IMR-90 (cell line): ENCODE results near the gene TCHP. TPM values are rescaled to one million over a fixed set of nuclear protein-coding genes. Genes with fewer than 3 reads are reported as not detected.

Source experiments
- ATAC-seq: fragments of 200-7000 bp; cut with Tn5 transposase; 2 replicates; pipeline ENCODE4 v1.9.1; 2020; ENCODE audit warnings: low read depth, mild to moderate bottlenecking, moderate library complexity
- BruUV-seq: library from RNA; stranded (reverse); fragments of 400-500 nt; replicated peaks from 2 replicates; lab custom pipeline; 2021; lab: Mats Ljungman, UMichigan
- CTCF ChIA-PET: fragments of 300-600 bp; formaldehyde crosslinking; extraction: SDS; loops from one replicate; lab custom pipeline; 2021; ENCODE audit warnings: antibody characterized with exemption; lab: Yijun Ruan, JAX
- POLR2A ChIA-PET: fragments of 300-600 bp; sonication (Branson Sonifier 250); formaldehyde crosslinking; loops from one replicate; lab custom pipeline; 2022; ENCODE audit warnings: antibody characterized with exemption; ENCODE audit not compliant: unreplicated experiment; lab: Charles Lee
- DNase-seq: peaks from one replicate; pipeline ENCODE4 v3.0.0; 2013
- H2AFZ ChIP-seq: replicated peaks from 2 replicates; pipeline ENCODE3; 2013; ENCODE audit warnings: low read length, mild to moderate bottlenecking; ENCODE audit not compliant: poor library complexity
- H2AK5ac ChIP-seq: 2 replicates; pipeline ENCODE4 v1.6.1; 2013; ENCODE audit warnings: low read depth, low read length, inconsistent platforms
- H2AK9ac ChIP-seq: replicated peaks from 2 replicates; pipeline ENCODE3; 2013; ENCODE audit warnings: mild to moderate bottlenecking, low read depth, low read length, moderate library complexity; ENCODE audit not compliant: poor library complexity
- H2BK120ac ChIP-seq: 2 replicates; pipeline ENCODE4 v1.6.1; 2013; ENCODE audit warnings: low read depth, low read length, inconsistent platforms
- H2BK15ac ChIP-seq: 3 replicates; pipeline ENCODE4 v1.6.1; 2013; ENCODE audit warnings: low read depth, low read length, inconsistent platforms
- H2BK20ac ChIP-seq: 2 replicates; pipeline ENCODE4 v1.6.1; 2013; ENCODE audit warnings: low read depth, mild to moderate bottlenecking, inconsistent platforms, low read length, moderate library complexity
- H2BK5ac ChIP-seq: 2 replicates; pipeline ENCODE4 v1.6.1; 2013; ENCODE audit warnings: mild to moderate bottlenecking, low read depth, low read length, inconsistent platforms; ENCODE audit not compliant: poor library complexity, severe bottlenecking
- H3K14ac ChIP-seq: replicated peaks from 2 replicates; pipeline ENCODE4 v1.6.1; 2013; ENCODE audit warnings: low read depth, low read length, inconsistent platforms
- H3K18ac ChIP-seq: 2 replicates; pipeline ENCODE4 v1.6.1; 2013; ENCODE audit warnings: low read depth, low read length, control low read depth
- H3K23ac ChIP-seq: 2 replicates; pipeline ENCODE4 v1.6.1; 2013; ENCODE audit warnings: low read depth, low read length, inconsistent platforms
- H3K27ac ChIP-seq: 2 replicates; pipeline ENCODE4 v1.5.1; 2013; ENCODE audit warnings: mild to moderate bottlenecking, control low read depth, low read length; ENCODE audit not compliant: insufficient read depth
- H3K27me3 ChIP-seq: 2 replicates; pipeline ENCODE4 v1.6.1; 2013; ENCODE audit warnings: low read length; ENCODE audit not compliant: control insufficient read depth, insufficient read depth
- H3K36me3 ChIP-seq: 2 replicates; pipeline ENCODE4 v1.6.1; 2013; ENCODE audit warnings: low read length, mixed read lengths; ENCODE audit not compliant: control insufficient read depth, insufficient read depth
- H3K4ac ChIP-seq: 2 replicates; pipeline ENCODE4 v1.6.1; 2013; ENCODE audit warnings: low read depth, low read length, inconsistent platforms
- H3K4me1 ChIP-seq: 2 replicates; pipeline ENCODE4 v1.6.1; 2013; ENCODE audit warnings: low read length, mixed read lengths; ENCODE audit not compliant: control insufficient read depth, insufficient read depth
- H3K4me2 ChIP-seq: 2 replicates; pipeline ENCODE4 v1.6.1; 2013; ENCODE audit warnings: low read depth, mild to moderate bottlenecking, control low read depth, low read length, moderate library complexity
- H3K4me3 ChIP-seq: 2 replicates; pipeline ENCODE4 v1.5.1; 2013; ENCODE audit warnings: low read depth, mild to moderate bottlenecking, control low read depth, low read length, moderate library complexity; ENCODE audit not compliant: insufficient read depth
- H3K56ac ChIP-seq: 2 replicates; pipeline ENCODE4 v1.6.1; 2013; ENCODE audit warnings: low read length, inconsistent platforms; ENCODE audit not compliant: insufficient read depth; ENCODE audit errors: extremely low read depth
- H3K79me1 ChIP-seq, 2 experiments: 2 replicates each; pipeline ENCODE4 v1.6.1; 2013; ENCODE audit warnings: low read length in 2 of 2, inconsistent platforms in 1 of 2, low read depth in 1 of 2
- H3K9ac ChIP-seq: 2 replicates; pipeline ENCODE4 v1.6.1; 2013; ENCODE audit warnings: low read depth, low read length, control low read depth
- H3K9me1 ChIP-seq: 2 replicates; pipeline ENCODE4 v1.6.1; 2013; ENCODE audit warnings: low read length, inconsistent platforms; ENCODE audit not compliant: insufficient read depth
- H3K9me3 ChIP-seq: 2 replicates; pipeline ENCODE4 v1.6.1; 2013; ENCODE audit warnings: low read length; ENCODE audit not compliant: control insufficient read depth, insufficient read depth
- H4K20me1 ChIP-seq: 2 replicates; pipeline ENCODE4 v1.6.1; 2013; ENCODE audit warnings: low read length, inconsistent platforms; ENCODE audit not compliant: insufficient read depth
- H4K5ac ChIP-seq: 2 replicates; pipeline ENCODE4 v1.6.1; 2013; ENCODE audit warnings: mild to moderate bottlenecking, low read depth, low read length, control low read depth
- H4K8ac ChIP-seq, 2 experiments: 2 replicates each; pipeline ENCODE4 v1.6.1; 2013; ENCODE audit warnings: low read depth in 2 of 2, low read length in 2 of 2, control low read depth in 1 of 2, inconsistent platforms in 1 of 2
- H4K91ac ChIP-seq: 2 replicates; pipeline ENCODE4 v1.6.1; 2013; ENCODE audit warnings: low read depth, low read length, inconsistent platforms; ENCODE audit not compliant: insufficient read depth
- CHD1 ChIP-seq: IDR thresholded peaks from 2 replicates; pipeline ENCODE4 v1.6.1; 2012; ENCODE audit warnings: low read depth, low read length, improper control_type of control experiment
- NFE2L2 ChIP-seq: fragments of 150-350 bp; IDR thresholded peaks from 2 replicates; pipeline ENCODE4 v1.6.1; 2016; ENCODE audit warnings: low read depth, mild to moderate bottlenecking, low read length
- RAD21 ChIP-seq: IDR thresholded peaks from 2 replicates; pipeline ENCODE4 v1.6.1; 2012; ENCODE audit warnings: low read length, improper control_type of control experiment
- RFX5 ChIP-seq: IDR thresholded peaks from 2 replicates; pipeline ENCODE4 v1.8.0; 2012; ENCODE audit warnings: low read depth, mild to moderate bottlenecking, low read length, moderate library complexity
- WGBS, 2 experiments: methylation state at CpG; one replicate each; pipeline versions ENCODE4 v1.1.5 to v1.1.7; 2013; ENCODE audit warnings: missing lambda C conversion rate in 2 of 2; ENCODE audit not compliant: insufficient read length in 1 of 2; ENCODE audit errors: extremely low coverage in 2 of 2; 5-methylcytosine and 5-hydroxymethylcytosine counted together
- dilution Hi-C: fragments of 300-500 bp; cut with HindIII; formaldehyde crosslinking; loops from one replicate; pipeline ENCODE4 v1.14.3; 2018; ENCODE audit warnings: low sequenced_read_pairs; ENCODE audit not compliant: unreplicated experiment
- in situ Hi-C: fragments of 300-500 bp; cut with MboI; formaldehyde crosslinking; loops from 3 replicates; pipeline ENCODE4 v1.14.3; 2019; ENCODE audit warnings: low sequenced_read_pairs, inconsistent platforms, mixed read lengths
- intact Hi-C: fragments of 100-400 bp; cut with micrococcal nuclease; formaldehyde crosslinking; loops from 2 replicates; pipeline ENCODE4 v1.10.0; 2022
- polyA plus RNA-seq, 3 experiments: library from polyadenylated mRNA; depleted of rRNA; stranded (reverse); fragments of >200 nt; gene quantifications; 2 replicates each; pipeline ENCODE4 v1.2.3, GENCODE V29; 2012; ENCODE audit warnings: low replicate concordance in 1 of 3
- total RNA-seq: library from RNA; depleted of rRNA; stranded (reverse); fragments of >200 nt; gene quantifications from 2 replicates; pipeline ENCODE4 v1.2.3, GENCODE V29; 2012
- TF ChIP-seq, protein P1 (sequence below): conservative IDR thresholded peaks from 2 replicates; pipeline ENCODE4 v1.5.1; 2012; ENCODE audit warnings: mild to moderate bottlenecking, low read depth, low read length, improper control_type of control experiment

Gene TCHP
- total and polyA plus RNA-seq, 2 of the 4 experiments (the other 2 are of a cell fraction), result 6.1 to 13.4 TPM

GRCh38 chr12:109921982-109922381 lies 21.9 kb downstream of the TCHP start:
- Histone ChIP-seq H3K18ac (no peak overlapping the region), H2AFZ (no peak overlapping the region), H3K4ac (no peak overlapping the region), H2BK20ac (no peak overlapping the region), H3K4me2 (no peak overlapping the region), H2AK9ac (no peak overlapping the region), H2BK5ac (no peak overlapping the region), H4K91ac (no peak overlapping the region), H4K8ac (no peak overlapping the region), H3K36me3 (peaks cover 26% of the 10 kb centered on the region), H4K5ac (no peak overlapping the region), H3K9me3 (no peaks in the 10 kb centered on the region), H3K9ac (no peak overlapping the region), H3K27me3 (no peaks in the 10 kb centered on the region), H3K23ac (no peak overlapping the region), H3K56ac (no peak overlapping the region), H3K14ac (no peak overlapping the region), H2BK120ac (no peak overlapping the region), H3K4me1 (no peaks in the 10 kb centered on the region; the same call in 1 of the 2 replicates), H3K4me3 (no peak overlapping the region), H3K79me1 (no peaks in the 10 kb centered on the region), H2AK5ac (no peak overlapping the region), H2BK15ac (no peak overlapping the region), H3K27ac (no peak overlapping the region), H4K20me1 (no peaks in the 10 kb centered on the region), H3K9me1 (no peaks in the 10 kb centered on the region)
- dilution Hi-C loops, result no loop called here
- no TSS peak for BruUV-seq
- ChIA-PET POLR2A (no interaction called here), CTCF (no interaction called here)
- TF ChIP-seq CHD1 (no peak), RAD21 (no peak), RFX5 (no peak), NFE2L2 (no peak)
- TF ChIP-seq, protein P1, sequence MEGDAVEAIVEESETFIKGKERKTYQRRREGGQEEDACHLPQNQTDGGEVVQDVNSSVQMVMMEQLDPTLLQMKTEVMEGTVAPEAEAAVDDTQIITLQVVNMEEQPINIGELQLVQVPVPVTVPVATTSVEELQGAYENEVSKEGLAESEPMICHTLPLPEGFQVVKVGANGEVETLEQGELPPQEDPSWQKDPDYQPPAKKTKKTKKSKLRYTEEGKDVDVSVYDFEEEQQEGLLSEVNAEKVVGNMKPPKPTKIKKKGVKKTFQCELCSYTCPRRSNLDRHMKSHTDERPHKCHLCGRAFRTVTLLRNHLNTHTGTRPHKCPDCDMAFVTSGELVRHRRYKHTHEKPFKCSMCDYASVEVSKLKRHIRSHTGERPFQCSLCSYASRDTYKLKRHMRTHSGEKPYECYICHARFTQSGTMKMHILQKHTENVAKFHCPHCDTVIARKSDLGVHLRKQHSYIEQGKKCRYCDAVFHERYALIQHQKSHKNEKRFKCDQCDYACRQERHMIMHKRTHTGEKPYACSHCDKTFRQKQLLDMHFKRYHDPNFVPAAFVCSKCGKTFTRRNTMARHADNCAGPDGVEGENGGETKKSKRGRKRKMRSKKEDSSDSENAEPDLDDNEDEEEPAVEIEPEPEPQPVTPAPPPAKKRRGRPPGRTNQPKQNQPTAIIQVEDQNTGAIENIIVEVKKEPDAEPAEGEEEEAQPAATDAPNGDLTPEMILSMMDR, result no peak
- in situ Hi-C loops, result no loop called here
- DNase-seq (no peak), ATAC-seq (no peak)
- WGBS, 2 experiments, result no CpG with 5 or more reads among the region's 4 CpGs
- intact Hi-C loops, result no loop called here
